ENCODE results near the gene C5orf63.

C5orf63 gene

DNA sequence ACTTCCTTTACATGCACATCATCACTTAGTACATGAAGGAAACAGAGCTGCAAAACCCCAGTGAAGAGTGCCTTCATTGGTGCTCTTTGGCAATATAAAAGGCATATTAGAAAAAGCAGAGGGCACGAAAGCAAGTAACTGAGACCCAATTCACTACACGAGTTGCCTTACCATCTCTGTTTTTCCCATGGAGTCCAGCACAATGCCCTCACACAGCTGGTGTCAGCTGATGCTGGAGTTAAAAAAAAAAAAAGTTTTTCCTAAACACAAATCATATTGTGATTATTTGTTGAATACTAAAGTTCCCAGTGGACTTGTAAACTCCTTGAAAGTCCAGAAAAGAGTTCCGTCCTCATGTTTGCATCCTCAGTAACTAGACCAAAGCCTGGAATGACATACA, 68.6 kb downstream of the C5orf63 start (continued):
- TF ChIP-seq SNAI2 (CRISPR knock-in tag; IDR thresholded peaks at IDR 0.05) (no peak), ZNF70 (CRISPR knock-in tag; IDR thresholded peaks at IDR 0.05) (no peak), ESRRG (CRISPR knock-in tag; IDR thresholded peaks at IDR 0.05) (no peak), TCF4 (CRISPR knock-in tag; IDR thresholded peaks at IDR 0.05; ENCODE audit: borderline replicate concordance) (no peak), PPARA (CRISPR knock-in tag; IDR thresholded peaks at IDR 0.05; ENCODE audit: borderline replicate concordance) (no peak)

DNA sequence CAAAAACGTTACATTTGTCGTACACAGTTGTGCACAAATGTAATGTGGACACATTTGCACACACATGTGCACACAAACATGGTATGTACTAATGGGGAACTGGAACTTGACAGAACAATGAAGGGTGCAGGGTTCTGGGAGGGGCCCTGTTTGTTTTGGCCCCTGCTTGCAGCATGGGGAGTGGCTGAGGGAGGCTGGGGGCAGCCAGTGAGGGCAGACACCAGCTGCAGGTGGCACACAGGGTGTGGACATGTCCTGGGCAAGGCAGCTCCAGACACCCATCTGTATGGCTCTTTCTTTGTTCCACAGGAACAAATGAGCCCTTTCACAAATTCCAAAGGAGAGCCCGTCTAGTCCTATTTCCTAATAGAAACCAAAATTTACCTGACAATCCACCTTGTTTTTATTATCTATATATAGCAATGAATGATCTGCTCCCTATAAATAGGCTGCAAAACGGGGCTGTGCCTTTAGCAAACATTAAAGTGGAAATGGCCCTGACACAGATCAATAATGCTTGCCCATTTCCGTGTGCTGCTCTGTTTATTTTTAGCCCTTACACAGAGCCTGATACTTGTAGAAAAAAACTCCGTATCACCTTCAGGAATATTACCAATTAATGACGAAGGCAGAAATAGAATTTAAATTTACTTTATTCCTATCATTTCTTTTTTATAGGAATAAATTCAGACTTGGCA, 69.4 kb downstream of the C5orf63 start:
- no peak for TF ChIP-seq ZNF8 (CRISPR knock-in tag; IDR thresholded peaks at IDR 0.05)
- TF ChIP-seq ISL1 (CRISPR knock-in tag; IDR thresholded peaks at IDR 0.05) = no peak
- TF ChIP-seq, protein P1, sequence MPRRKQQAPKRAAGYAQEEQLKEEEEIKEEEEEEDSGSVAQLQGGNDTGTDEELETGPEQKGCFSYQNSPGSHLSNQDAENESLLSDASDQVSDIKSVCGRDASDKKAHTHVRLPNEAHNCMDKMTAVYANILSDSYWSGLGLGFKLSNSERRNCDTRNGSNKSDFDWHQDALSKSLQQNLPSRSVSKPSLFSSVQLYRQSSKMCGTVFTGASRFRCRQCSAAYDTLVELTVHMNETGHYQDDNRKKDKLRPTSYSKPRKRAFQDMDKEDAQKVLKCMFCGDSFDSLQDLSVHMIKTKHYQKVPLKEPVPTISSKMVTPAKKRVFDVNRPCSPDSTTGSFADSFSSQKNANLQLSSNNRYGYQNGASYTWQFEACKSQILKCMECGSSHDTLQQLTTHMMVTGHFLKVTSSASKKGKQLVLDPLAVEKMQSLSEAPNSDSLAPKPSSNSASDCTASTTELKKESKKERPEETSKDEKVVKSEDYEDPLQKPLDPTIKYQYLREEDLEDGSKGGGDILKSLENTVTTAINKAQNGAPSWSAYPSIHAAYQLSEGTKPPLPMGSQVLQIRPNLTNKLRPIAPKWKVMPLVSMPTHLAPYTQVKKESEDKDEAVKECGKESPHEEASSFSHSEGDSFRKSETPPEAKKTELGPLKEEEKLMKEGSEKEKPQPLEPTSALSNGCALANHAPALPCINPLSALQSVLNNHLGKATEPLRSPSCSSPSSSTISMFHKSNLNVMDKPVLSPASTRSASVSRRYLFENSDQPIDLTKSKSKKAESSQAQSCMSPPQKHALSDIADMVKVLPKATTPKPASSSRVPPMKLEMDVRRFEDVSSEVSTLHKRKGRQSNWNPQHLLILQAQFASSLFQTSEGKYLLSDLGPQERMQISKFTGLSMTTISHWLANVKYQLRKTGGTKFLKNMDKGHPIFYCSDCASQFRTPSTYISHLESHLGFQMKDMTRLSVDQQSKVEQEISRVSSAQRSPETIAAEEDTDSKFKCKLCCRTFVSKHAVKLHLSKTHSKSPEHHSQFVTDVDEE (CRISPR knock-in tag; IDR thresholded peaks at IDR 0.05) = no peak
- no peak for TF ChIP-seq GLIS3 (CRISPR knock-in tag; IDR thresholded peaks at IDR 0.05)
- TF ChIP-seq SNAI2 (CRISPR knock-in tag; IDR thresholded peaks at IDR 0.05) = no peak
- TF ChIP-seq CSDC2 (CRISPR knock-in tag; IDR thresholded peaks at IDR 0.05) = no peak
- TF ChIP-seq ZNF70 (CRISPR knock-in tag; IDR thresholded peaks at IDR 0.05) = no peak
- no peak for TF ChIP-seq BACH2 (CRISPR knock-in tag; IDR thresholded peaks at IDR 0.05; ENCODE audit: borderline replicate concordance)
- no peak for TF ChIP-seq ZFP30 (CRISPR knock-in tag; IDR thresholded peaks at IDR 0.05)
- no peak for TF ChIP-seq RARB (CRISPR knock-in tag; IDR thresholded peaks at IDR 0.05)
- no peak for TF ChIP-seq ESRRG (CRISPR knock-in tag; IDR thresholded peaks at IDR 0.05)
- TF ChIP-seq ZNF565 (CRISPR knock-in tag; conservative IDR thresholded peaks at IDR 0.05; ENCODE audit: low read depth) = no peak
- TF ChIP-seq, protein P2, sequence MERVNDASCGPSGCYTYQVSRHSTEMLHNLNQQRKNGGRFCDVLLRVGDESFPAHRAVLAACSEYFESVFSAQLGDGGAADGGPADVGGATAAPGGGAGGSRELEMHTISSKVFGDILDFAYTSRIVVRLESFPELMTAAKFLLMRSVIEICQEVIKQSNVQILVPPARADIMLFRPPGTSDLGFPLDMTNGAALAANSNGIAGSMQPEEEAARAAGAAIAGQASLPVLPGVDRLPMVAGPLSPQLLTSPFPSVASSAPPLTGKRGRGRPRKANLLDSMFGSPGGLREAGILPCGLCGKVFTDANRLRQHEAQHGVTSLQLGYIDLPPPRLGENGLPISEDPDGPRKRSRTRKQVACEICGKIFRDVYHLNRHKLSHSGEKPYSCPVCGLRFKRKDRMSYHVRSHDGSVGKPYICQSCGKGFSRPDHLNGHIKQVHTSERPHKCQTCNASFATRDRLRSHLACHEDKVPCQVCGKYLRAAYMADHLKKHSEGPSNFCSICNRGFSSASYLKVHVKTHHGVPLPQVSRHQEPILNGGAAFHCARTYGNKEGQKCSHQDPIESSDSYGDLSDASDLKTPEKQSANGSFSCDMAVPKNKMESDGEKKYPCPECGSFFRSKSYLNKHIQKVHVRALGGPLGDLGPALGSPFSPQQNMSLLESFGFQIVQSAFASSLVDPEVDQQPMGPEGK (CRISPR knock-in tag; IDR thresholded peaks at IDR 0.05; ENCODE audit: borderline replicate concordance) = no peak
- ATAC-seq = no peak

DNA sequence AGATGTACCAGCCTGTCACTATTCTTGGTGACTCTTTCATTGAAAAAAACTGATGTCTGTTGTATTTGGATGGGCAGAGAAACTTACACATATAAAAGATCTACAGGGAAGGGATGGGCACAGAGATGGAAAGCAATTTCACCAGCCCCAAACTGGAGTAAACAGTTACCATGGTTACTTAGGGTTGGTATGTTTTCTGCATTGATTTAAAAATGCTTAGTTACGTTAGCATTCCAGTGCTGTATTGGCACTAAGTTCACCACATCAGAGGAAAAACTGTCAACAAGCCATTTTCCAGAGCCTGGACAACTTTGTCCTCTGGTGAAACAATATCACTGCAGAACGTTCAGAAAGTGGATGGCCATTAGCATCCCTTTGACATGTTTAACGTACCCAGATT, 70.9 kb downstream of the C5orf63 start:
- no peak for TF ChIP-seq ZFP3 (CRISPR knock-in tag; IDR thresholded peaks at IDR 0.05)
- peak; percentile 80 for ATAC-seq

DNA sequence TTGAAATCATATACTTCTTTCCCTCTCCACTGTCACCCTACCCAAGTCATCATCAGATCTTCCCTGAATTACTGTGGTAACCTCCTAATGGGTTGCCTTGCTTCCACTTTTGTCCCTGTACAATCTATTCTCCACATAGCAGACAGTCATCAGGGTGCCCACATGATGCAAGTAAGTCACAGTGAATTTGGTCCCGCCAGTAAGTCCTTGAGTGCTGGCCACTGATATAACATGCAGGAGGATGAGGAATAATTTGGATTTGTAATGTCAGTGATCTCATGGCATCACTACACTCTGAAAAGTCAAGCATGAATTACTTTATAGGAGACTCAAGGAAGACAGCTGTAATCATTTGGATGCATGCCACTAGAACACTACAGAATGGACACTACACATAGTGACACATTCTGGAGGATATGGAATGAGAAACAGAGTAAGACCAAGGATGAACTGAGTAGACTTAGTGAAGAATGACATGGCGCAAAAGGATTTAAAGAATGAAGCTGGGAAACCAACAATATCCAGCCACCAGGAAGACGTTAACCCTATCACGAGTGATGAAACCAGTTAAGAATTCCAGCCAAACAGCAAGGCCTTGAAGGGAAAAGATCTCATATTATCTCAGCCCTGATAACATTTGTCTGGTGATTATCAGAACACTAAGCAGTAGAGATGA, 71.5 kb downstream of the C5orf63 start:
- TF ChIP-seq, protein P1 (CRISPR knock-in tag; IDR thresholded peaks at IDR 0.05) = no peak
- TF ChIP-seq PPARA (CRISPR knock-in tag; IDR thresholded peaks at IDR 0.05; ENCODE audit: borderline replicate concordance) (no peak), SNAI2 (CRISPR knock-in tag; IDR thresholded peaks at IDR 0.05) (0 out of 2 replicates have a peak, but pooled peaks have one; percentile 17), ZFP30 (CRISPR knock-in tag; IDR thresholded peaks at IDR 0.05) (no peak), ISL1 (CRISPR knock-in tag; IDR thresholded peaks at IDR 0.05) (peak; percentile 76), ZNF565 (CRISPR knock-in tag; conservative IDR thresholded peaks at IDR 0.05; ENCODE audit: low read depth) (no peak), ZFP3 (CRISPR knock-in tag; IDR thresholded peaks at IDR 0.05) (no peak), ZC3H10 (CRISPR knock-in tag; IDR thresholded peaks at IDR 0.05) (no peak), ZNF70 (CRISPR knock-in tag; IDR thresholded peaks at IDR 0.05) (no peak), OSR1 (CRISPR knock-in tag; IDR thresholded peaks at IDR 0.05) (no peak), ESRRG (CRISPR knock-in tag; IDR thresholded peaks at IDR 0.05) (no peak), ZNF8 (CRISPR knock-in tag; IDR thresholded peaks at IDR 0.05) (no peak), CSDC2 (CRISPR knock-in tag; IDR thresholded peaks at IDR 0.05) (0 out of 2 replicates have a peak, but pooled peaks have one; percentile 15), BACH2 (CRISPR knock-in tag; IDR thresholded peaks at IDR 0.05; ENCODE audit: borderline replicate concordance) (no peak), GLIS3 (CRISPR knock-in tag; IDR thresholded peaks at IDR 0.05) (no peak), ARNTL (CRISPR knock-in tag; IDR thresholded peaks at IDR 0.05; ENCODE audit: borderline replicate concordance, low read depth) (no peak), TCF4 (CRISPR knock-in tag; IDR thresholded peaks at IDR 0.05; ENCODE audit: borderline replicate concordance) (no peak)
- TF ChIP-seq, protein P3, sequence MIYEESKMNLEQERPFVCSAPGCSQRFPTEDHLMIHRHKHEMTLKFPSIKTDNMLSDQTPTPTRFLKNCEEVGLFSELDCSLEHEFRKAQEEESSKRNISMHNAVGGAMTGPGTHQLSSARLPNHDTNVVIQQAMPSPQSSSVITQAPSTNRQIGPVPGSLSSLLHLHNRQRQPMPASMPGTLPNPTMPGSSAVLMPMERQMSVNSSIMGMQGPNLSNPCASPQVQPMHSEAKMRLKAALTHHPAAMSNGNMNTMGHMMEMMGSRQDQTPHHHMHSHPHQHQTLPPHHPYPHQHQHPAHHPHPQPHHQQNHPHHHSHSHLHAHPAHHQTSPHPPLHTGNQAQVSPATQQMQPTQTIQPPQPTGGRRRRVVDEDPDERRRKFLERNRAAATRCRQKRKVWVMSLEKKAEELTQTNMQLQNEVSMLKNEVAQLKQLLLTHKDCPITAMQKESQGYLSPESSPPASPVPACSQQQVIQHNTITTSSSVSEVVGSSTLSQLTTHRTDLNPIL (CRISPR knock-in tag; IDR thresholded peaks at IDR 0.05; ENCODE audit: low read depth) = peak; percentile 60
- TF ChIP-seq, protein P2 (CRISPR knock-in tag; IDR thresholded peaks at IDR 0.05; ENCODE audit: borderline replicate concordance) = no peak
- peak; percentile 88 for ATAC-seq
